ENCODE results near the gene NOTCH2. TPM values are rescaled to one million over a fixed set of nuclear protein-coding genes. Genes with fewer than 3 reads are reported as not detected.

Gene NOTCH2
- total and polyA plus RNA-seq, 9 of the 15 experiments (the other 6 are each of a cell fraction or from before 2014, with no cell fraction given): 0.04 to 1.2 (median 0.28) TPM; not detected in 1

- no peak overlapping the region for H2AFZ ChIP-seq (ENCODE audit: low read depth, low read length)
- no peak overlapping the region for H3K27ac ChIP-seq (ENCODE audit: extremely low read depth, low read depth, low read length)
- FAIRE-seq: no peak
- no peaks in the 10 kb centered on the region for H3K79me2 ChIP-seq (ENCODE audit: control insufficient read depth, insufficient read depth, low read length)
- no TSS peak for BruUV-seq (replicated peaks)
- H3K4me2 ChIP-seq (ENCODE audit: insufficient read depth, low read length): no peak overlapping the region
- H3K9me1 ChIP-seq (ENCODE audit: control insufficient read depth, insufficient read depth, low read length): no peaks in the 10 kb centered on the region
- H3K4me3 ChIP-seq: no peak overlapping the region
- peaks cover 30 to 35% of the 10 kb centered on the region in 2 experiments for H3K27me3 ChIP-seq (ENCODE audit: control insufficient read depth in 2 of 2, insufficient read depth in 2 of 2, low read length in 2 of 2)
- H3K36me3 ChIP-seq (ENCODE audit: control insufficient read depth, insufficient read depth, low read length): no peaks in the 10 kb centered on the region
- no peak for ATAC-seq
- in situ Hi-C loops (cut with MboI) (no loop called here), intact Hi-C loops (cut with micrococcal nuclease) (no loop called here)
- no peak overlapping the region for H3K9ac ChIP-seq (ENCODE audit: insufficient read depth in 1 of 2, low read depth in 2 of 2, low read length in 2 of 2)
- H3K9me3 ChIP-seq (replicated peaks; ENCODE audit: control insufficient read depth, insufficient read depth, low read depth, low read length): no peaks in the 10 kb centered on the region
- 0% methylated on average over 4 of the region's 4 CpGs for WGBS (ENCODE audit: insufficient coverage, low coverage, missing lambda C conversion rate)
- ChIA-PET CTCF (ENCODE audit: low intra/inter-chr PET ratio) (no interaction called here), POLR2A (no interaction called here)
- H3K4me1 ChIP-seq (replicated peaks in 1 of 2; ENCODE audit: control insufficient read depth in 2 of 2, insufficient read depth in 2 of 2, low read length in 2 of 2): peaks cover 0 to 3% of the 10 kb centered on the region in 2 experiments; a peak in 1 of 5 replicates
- H4K20me1 ChIP-seq (replicated peaks; ENCODE audit: control insufficient read depth, insufficient read depth, low read length): no peaks in the 10 kb centered on the region
- TF ChIP-seq ARID3A (IDR thresholded peaks at IDR 0.05; ENCODE audit: borderline replicate concordance, low read depth, low read length) (no peak), ZNF175 (CRISPR knock-in tag; IDR thresholded peaks at IDR 0.05; ENCODE audit: low read depth) (no peak), RHOXF2B (CRISPR knock-in tag; conservative IDR thresholded peaks at IDR 0.05) (no peak), ZNF511 (CRISPR knock-in tag; IDR thresholded peaks at IDR 0.05) (no peak), BRD9 (IDR thresholded peaks at IDR 0.05; ENCODE audit: low read depth, partially characterized antibody) (no peak), ARHGAP35 (IDR thresholded peaks at IDR 0.05; ENCODE audit: partially characterized antibody) (no peak), ZBTB2 (IDR thresholded peaks at IDR 0.05) (no peak), GTF2E2 (tag; IDR thresholded peaks at IDR 0.05) (no peak), CHD4 (IDR thresholded peaks at IDR 0.05; ENCODE audit: insufficient read depth, insufficient replicate concordance, low read depth, low read length, poor library complexity, severe bottlenecking) (no peak), ZNF239 (CRISPR knock-in tag; IDR thresholded peaks at IDR 0.05) (no peak), ATF3 (IDR thresholded peaks at IDR 0.05) (no peak), ATF3 (CRISPR knock-in tag; conservative IDR thresholded peaks at IDR 0.05) (no peak)
- DNase-seq (ENCODE audit: extremely low read depth in 1 of 4, low spot score in 3 of 4): no peak
Measured at GRCh38 chr1:119895102-119895501, 174.4 kb downstream of the NOTCH2 start.

All from K562 (cell line).